Keratinocyte (primary cell): Measurements from ENCODE around the gene ABCC10. TPM values are rescaled to one million over a fixed set of nuclear protein-coding genes. Genes with fewer than 3 reads are reported as not detected.
A peak's percentile ranks its signal among the peaks of the same experiment; 100 is the strongest.
"Not testable (repeated sequence)": the region's sequence is repeated elsewhere in the genome, so short reads cannot be mapped to it uniquely, and the experiment has no call there.

Experiments
- DNase-seq: peaks from one replicate; pipeline ENCODE4 v3.0.0-alpha.2; 2011; ENCODE audit warnings: low read depth, missing footprints, low spot score
- FAIRE-seq: peaks from 2 replicates; lab custom pipeline; 2011; peaks lifted over from hg19 to GRCh38; lab: Jason Lieb, UNC
- H2AFZ ChIP-seq: 2 replicates; pipeline ENCODE4 v1.6.0; 2012; ENCODE audit warnings: low read length, control low read depth, inconsistent platforms; ENCODE audit not compliant: control insufficient read depth
- H3K27ac ChIP-seq: 2 replicates; pipeline ENCODE4 v1.5.1; 2011; ENCODE audit warnings: low read length; ENCODE audit not compliant: control insufficient read depth, insufficient read depth
- H3K27me3 ChIP-seq: 3 replicates; pipeline ENCODE4 v1.6.0; 2011; ENCODE audit warnings: low read length; ENCODE audit not compliant: control insufficient read depth, insufficient read depth; ENCODE audit errors: extremely low read depth
- H3K36me3 ChIP-seq, 2 experiments: 2 replicates in 1 of 2; 3 replicates in 1 of 2; pipeline ENCODE4 v1.5.1; 2011; ENCODE audit warnings: low read length in 2 of 2, mild to moderate bottlenecking in 1 of 2; ENCODE audit not compliant: control insufficient read depth in 2 of 2, insufficient read depth in 2 of 2; ENCODE audit errors: extremely low read depth in 1 of 2
- H3K4me1 ChIP-seq: 3 replicates; pipeline ENCODE4 v1.5.1; 2011; ENCODE audit warnings: low read length; ENCODE audit not compliant: control insufficient read depth, insufficient read depth; ENCODE audit errors: extremely low read depth
- H3K4me2 ChIP-seq: 3 replicates; pipeline ENCODE4 v1.6.0; 2011; ENCODE audit warnings: low read depth, low read length; ENCODE audit not compliant: control insufficient read depth, insufficient read depth; ENCODE audit errors: extremely low read depth
- H3K4me3 ChIP-seq, 3 experiments: fragments of 200-600 bp in 1 of 3; sonication (generic) in 1 of 3; 2 replicates in 2 of 3; 3 replicates in 1 of 3; pipeline ENCODE4 v1.5.1; 2011 to 2016; ENCODE audit warnings: low read length in 3 of 3, mild to moderate bottlenecking in 3 of 3, control low read depth in 2 of 3, inconsistent platforms in 1 of 3, low read depth in 1 of 3, mixed read lengths in 1 of 3, mixed run types in 1 of 3, moderate library complexity in 1 of 3; ENCODE audit not compliant: control insufficient read depth in 2 of 3, insufficient read depth in 2 of 3; ENCODE audit errors: extremely low read depth in 1 of 3
- H3K79me2 ChIP-seq: 2 replicates; pipeline ENCODE4 v1.6.0; 2012; ENCODE audit warnings: low read length; ENCODE audit not compliant: control insufficient read depth, insufficient read depth
- H3K9ac ChIP-seq: 3 replicates; pipeline ENCODE4 v1.6.0; 2011; ENCODE audit warnings: low read length; ENCODE audit not compliant: control insufficient read depth, insufficient read depth; ENCODE audit errors: extremely low read depth
- H3K9me1 ChIP-seq: 3 replicates; pipeline ENCODE4 v1.6.0; 2011; ENCODE audit warnings: low read length; ENCODE audit not compliant: control insufficient read depth, insufficient read depth; ENCODE audit errors: extremely low read depth
- H3K9me3 ChIP-seq: 2 replicates; pipeline ENCODE4 v1.5.1; 2012; ENCODE audit warnings: low read depth, low read length; ENCODE audit not compliant: control insufficient read depth
- H4K20me1 ChIP-seq: 3 replicates; pipeline ENCODE4 v1.6.0; 2011; ENCODE audit warnings: low read length; ENCODE audit not compliant: control insufficient read depth, insufficient read depth; ENCODE audit errors: extremely low read depth
- EZH2 ChIP-seq: IDR thresholded peaks from one replicate; pipeline ENCODE4 v1.6.1; 2012; ENCODE audit warnings: inconsistent platforms, mild to moderate bottlenecking, low read length, moderate library complexity
- dilution Hi-C: fragments of 300-500 bp; cut with MboI; formaldehyde crosslinking; loops from one replicate; pipeline ENCODE4 v1.7.0; 2020; ENCODE audit warnings: low sequenced_read_pairs; ENCODE audit not compliant: extremely low pct_ligation_motif_present
- polyA plus RNA-seq, 5 experiments: library from polyadenylated mRNA; depleted of rRNA in 3 of 5; stranded (reverse) in 3 of 5; stranded (forward) in 1 of 5; unstranded in 1 of 5; fragments of >200 nt; gene quantifications; 1 replicate in 1 of 5; 2 replicates in 3 of 5; 3 replicates in 1 of 5; pipeline versions ENCODE4 v1.2.1 to v1.2.3, GENCODE V29; 2011 to 2012; ENCODE audit warnings: missing spikeins in 2 of 5, low read depth in 1 of 5, low replicate concordance in 1 of 5
- TF ChIP-seq, protein P1 (sequence below), 3 experiments: IDR thresholded peaks in 1 of 3; conservative IDR thresholded peaks in 1 of 3; optimal IDR thresholded peaks in 1 of 3; 2 replicates in 2 of 3; 3 replicates in 1 of 3; pipeline versions ENCODE3 to v1.5.1; 2011; ENCODE audit warnings: low read length in 3 of 3, mild to moderate bottlenecking in 3 of 3, moderate library complexity in 2 of 3, control low read depth in 1 of 3, inconsistent platforms in 1 of 3; ENCODE audit not compliant: insufficient read depth in 2 of 3; ENCODE audit errors: extremely low read depth in 1 of 3

Gene ABCC10
- polyA plus RNA-seq, 1 donor (not counting 4 experiments of a cell fraction or from before 2014, with no cell fraction given), result 17.9 TPM

DNA sequence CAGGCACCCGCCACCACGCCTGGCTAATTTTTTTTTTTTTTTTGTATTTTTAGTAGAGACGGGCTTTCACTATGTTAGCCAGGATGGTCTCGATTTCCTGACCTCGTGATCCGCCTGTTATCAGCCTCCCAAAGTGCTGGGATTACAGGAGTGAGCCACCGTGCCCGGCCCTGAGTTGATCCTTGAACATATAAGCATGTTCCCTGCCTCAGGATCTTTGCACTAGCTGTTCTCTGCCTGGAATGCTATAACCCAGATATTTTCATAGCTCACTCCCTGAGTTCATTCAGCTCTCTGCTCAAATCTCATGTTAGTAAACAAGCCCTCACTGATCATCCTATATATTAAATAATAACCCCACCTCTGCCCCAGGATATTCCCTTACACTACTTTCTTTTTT is 37.0 kb downstream of the ABCC10 start:
- H3K9me1 ChIP-seq, result no peaks in the 10 kb centered on the region
- H3K4me1 ChIP-seq, result peaks cover 25% of the 10 kb centered on the region
- H3K36me3 ChIP-seq, result no peaks in the 10 kb centered on the region
- H3K4me3 ChIP-seq, result no peak overlapping the region
- no peaks in the 10 kb centered on the region for H3K27me3 ChIP-seq
- H4K20me1 ChIP-seq, result no peaks in the 10 kb centered on the region
- FAIRE-seq (no peak), DNase-seq (no peak)
- TF ChIP-seq, protein P1, sequence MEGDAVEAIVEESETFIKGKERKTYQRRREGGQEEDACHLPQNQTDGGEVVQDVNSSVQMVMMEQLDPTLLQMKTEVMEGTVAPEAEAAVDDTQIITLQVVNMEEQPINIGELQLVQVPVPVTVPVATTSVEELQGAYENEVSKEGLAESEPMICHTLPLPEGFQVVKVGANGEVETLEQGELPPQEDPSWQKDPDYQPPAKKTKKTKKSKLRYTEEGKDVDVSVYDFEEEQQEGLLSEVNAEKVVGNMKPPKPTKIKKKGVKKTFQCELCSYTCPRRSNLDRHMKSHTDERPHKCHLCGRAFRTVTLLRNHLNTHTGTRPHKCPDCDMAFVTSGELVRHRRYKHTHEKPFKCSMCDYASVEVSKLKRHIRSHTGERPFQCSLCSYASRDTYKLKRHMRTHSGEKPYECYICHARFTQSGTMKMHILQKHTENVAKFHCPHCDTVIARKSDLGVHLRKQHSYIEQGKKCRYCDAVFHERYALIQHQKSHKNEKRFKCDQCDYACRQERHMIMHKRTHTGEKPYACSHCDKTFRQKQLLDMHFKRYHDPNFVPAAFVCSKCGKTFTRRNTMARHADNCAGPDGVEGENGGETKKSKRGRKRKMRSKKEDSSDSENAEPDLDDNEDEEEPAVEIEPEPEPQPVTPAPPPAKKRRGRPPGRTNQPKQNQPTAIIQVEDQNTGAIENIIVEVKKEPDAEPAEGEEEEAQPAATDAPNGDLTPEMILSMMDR (optimal IDR thresholded peaks at IDR 0.05 in 1 of 3, IDR thresholded peaks at IDR 0.05 in 1 of 3, conservative IDR thresholded peaks at IDR 0.05 in 1 of 3; ENCODE audit: extremely low read depth in 1 of 3, insufficient read depth in 2 of 3, low read length in 3 of 3), result no peak
- no peak for TF ChIP-seq EZH2
- H3K4me2 ChIP-seq, result no peak overlapping the region
- H3K79me2 ChIP-seq, result no peaks in the 10 kb centered on the region
- dilution Hi-C loops, result no loop called here
- no peak overlapping the region for H3K9ac ChIP-seq
- no peaks in the 10 kb centered on the region for H3K9me3 ChIP-seq
- H3K27ac ChIP-seq, result no peak overlapping the region
- no peak overlapping the region for H2AFZ ChIP-seq

DNA sequence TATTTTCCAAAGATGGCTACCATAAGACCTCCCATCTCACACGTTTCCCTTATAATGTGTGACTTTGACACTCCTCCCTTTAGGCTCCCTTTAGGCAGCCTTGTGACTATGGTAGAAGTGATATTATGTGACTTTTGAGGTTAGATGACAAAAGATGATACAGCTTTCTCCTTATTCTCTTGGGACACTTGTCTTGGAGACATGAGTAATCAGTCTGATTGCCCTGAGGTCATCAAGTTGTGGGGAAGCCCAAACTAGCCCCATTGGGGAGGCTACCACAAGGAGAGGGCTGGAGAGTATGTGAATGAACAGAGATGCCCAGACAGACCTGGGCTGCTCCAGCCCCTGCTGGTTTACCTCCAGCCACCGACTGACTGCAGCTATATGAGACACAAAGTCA is 38.6 kb downstream of the ABCC10 start:
- no peak overlapping the region for H3K4me3 ChIP-seq
- H3K9me3 ChIP-seq, result no peaks in the 10 kb centered on the region
- no peaks in the 10 kb centered on the region for H4K20me1 ChIP-seq
- no peak overlapping the region for H2AFZ ChIP-seq
- H3K79me2 ChIP-seq, result no peaks in the 10 kb centered on the region
- H3K9ac ChIP-seq, result no peak overlapping the region
- TF ChIP-seq EZH2, result no peak
- TF ChIP-seq, protein P1 (optimal IDR thresholded peaks at IDR 0.05 in 1 of 3, IDR thresholded peaks at IDR 0.05 in 1 of 3, conservative IDR thresholded peaks at IDR 0.05 in 1 of 3; ENCODE audit: extremely low read depth in 1 of 3, insufficient read depth in 2 of 3, low read length in 3 of 3), result no peak
- DNase-seq (peak; percentile 66), FAIRE-seq (no peak)
- dilution Hi-C loops, result no loop called here
- H3K27me3 ChIP-seq, result no peaks in the 10 kb centered on the region
- peaks cover 29% of the 10 kb centered on the region for H3K4me1 ChIP-seq
- no peak overlapping the region for H3K27ac ChIP-seq
- no peaks in the 10 kb centered on the region for H3K9me1 ChIP-seq
- no peak overlapping the region for H3K4me2 ChIP-seq
- H3K36me3 ChIP-seq, result no peaks in the 10 kb centered on the region

DNA sequence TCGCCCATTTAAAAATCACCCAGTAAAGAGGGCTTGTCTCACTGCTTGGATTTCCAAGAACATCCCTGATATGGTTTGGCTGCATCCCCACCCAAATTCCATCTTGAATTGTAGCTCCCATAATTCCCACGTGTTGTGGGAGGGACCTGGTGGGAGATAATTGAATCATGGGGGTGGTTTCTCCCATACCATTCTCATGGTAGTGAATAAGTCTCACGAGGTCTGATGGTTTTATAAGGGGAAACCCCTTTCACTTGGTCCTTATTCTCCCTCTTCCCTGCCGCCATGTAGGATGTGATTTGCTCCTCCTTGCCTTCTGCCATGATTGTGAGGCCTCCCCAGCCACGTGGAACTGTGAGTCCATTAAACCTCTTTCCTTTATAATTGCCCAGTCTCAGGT is 39.9 kb downstream of the ABCC10 start:
- H3K9me3 ChIP-seq, H3K27ac ChIP-seq, H3K36me3 ChIP-seq, H3K27me3 ChIP-seq, H3K9me1 ChIP-seq, DNase-seq, H4K20me1 ChIP-seq, FAIRE-seq, H3K4me3 ChIP-seq, H2AFZ ChIP-seq, H3K9ac ChIP-seq, H3K79me2 ChIP-seq, dilution Hi-C loops: not testable (repeated sequence)
- Histone ChIP-seq H3K4me2 (peak overlapping the region; percentile 6), H3K4me1 (peaks cover 29% of the 10 kb centered on the region)
